ENCODE data around the gene CHST10.
"Not testable (repeated sequence)": the region's sequence is repeated elsewhere in the genome, so short reads cannot be mapped to it uniquely, and the experiment has no call there.

The CHST10 gene

GRCh38 chr2:100391735-100392515 is 25.5 kb downstream of the CHST10 start:
- DNase-seq, result no peak

GRCh38 chr2:100390001-100390940 is 27.2 kb downstream of the CHST10 start:
- no peak for DNase-seq

- no peak for DNase-seq
Observed at GRCh38 chr2:100388703-100389102, 28.8 kb downstream of the CHST10 start.

- DNase-seq, result no peak
Observed at GRCh38 chr2:100383954-100384353, 33.5 kb downstream of the CHST10 start.

GRCh38 chr2:100383306-100383705 is 34.2 kb downstream of the CHST10 start:
- no peak for DNase-seq

- DNase-seq, result peak; percentile 71
Observed at GRCh38 chr2:100381240-100381639, 36.2 kb downstream of the CHST10 start.

- no peak for DNase-seq
Observed at GRCh38 chr2:100380681-100381080, 36.8 kb downstream of the CHST10 start.

GRCh38 chr2:100376836-100377235 is 40.6 kb downstream of the CHST10 start:
- DNase-seq, result no peak

- no peak for DNase-seq
Observed at GRCh38 chr2:100367163-100367562, 50.3 kb downstream of the CHST10 start.

- peak; percentile 97 for DNase-seq
Observed at GRCh38 chr2:100365434-100365833, 52.0 kb downstream of the CHST10 start.

- DNase-seq, result not testable (repeated sequence)
Observed at GRCh38 chr2:100362269-100362668, 55.2 kb downstream of the CHST10 start.

- no peak for DNase-seq
Observed at GRCh38 chr2:100359576-100359975, 57.9 kb downstream of the CHST10 start.

GRCh38 chr2:100358554-100358953 is 58.9 kb downstream of the CHST10 start:
- no peak for DNase-seq

- DNase-seq, result no peak
Observed at GRCh38 chr2:100352521-100352920, 64.9 kb downstream of the CHST10 start.

- peak; percentile 74 for DNase-seq
Observed at GRCh38 chr2:100350661-100351185, 66.7 kb downstream of the CHST10 start.

- DNase-seq, result not testable (repeated sequence)
Observed at GRCh38 chr2:100345144-100345543, 72.3 kb downstream of the CHST10 start.

GRCh38 chr2:100344433-100344832 is 73.0 kb downstream of the CHST10 start:
- DNase-seq, result no peak

- DNase-seq, result not testable (repeated sequence)
Observed at GRCh38 chr2:100342466-100342865, 75.0 kb downstream of the CHST10 start.
